ENCODE measurements around the gene PTPN2.

GRCh38 chr18:12796448-12796847 lies 87.6 kb downstream of the PTPN2 start:
- no peak for TF ChIP-seq CTCF (IDR thresholded peaks at IDR 0.05)
- TF ChIP-seq POLR2A (IDR thresholded peaks at IDR 0.05): no peak

Data from right lobe of liver (tissue), 4 donors.